Caco-2 (cell line): ENCODE measurements around the gene C3orf22. TPM values are rescaled to one million over a fixed set of nuclear protein-coding genes. Genes with fewer than 3 reads are reported as not detected.

Experiments used
- BruUV-seq: library from RNA; stranded (reverse); fragments of 400-500 nt; replicated peaks from 2 replicates; lab custom pipeline; 2021; lab: Mats Ljungman, UMichigan
- CTCF ChIA-PET: fragments of 300-600 bp; sonication (Branson Sonifier 250); formaldehyde crosslinking; loops from one replicate; lab custom pipeline; 2022; ENCODE audit warnings: antibody characterized with exemption; lab: Charles Lee
- POLR2A ChIA-PET: fragments of 300-600 bp; sonication (Branson Sonifier 250); formaldehyde crosslinking; loops from one replicate; lab custom pipeline; 2022; ENCODE audit warnings: antibody characterized with exemption; lab: Charles Lee
- DNase-seq, 2 experiments: peaks; one replicate each; pipeline versions ENCODE4 v3.0.0 to v3.0.0-alpha.2; 2020 to 2022
- H3K27me3 ChIP-seq: replicated peaks from 2 replicates; pipeline ENCODE4 v1.6.0; 2011; ENCODE audit warnings: low read length; ENCODE audit not compliant: control insufficient read depth, insufficient read depth
- H3K36me3 ChIP-seq: 2 replicates; pipeline ENCODE4 v1.5.1; 2011; ENCODE audit warnings: low read length; ENCODE audit not compliant: control insufficient read depth, insufficient read depth
- H3K4me1 ChIP-seq: fragments of 250-450 bp; sonication (Bioruptor Pico); 2 replicates; pipeline ENCODE4 v1.5.1; 2020; ENCODE audit warnings: mild to moderate bottlenecking
- H3K4me3 ChIP-seq: 2 replicates; pipeline ENCODE4 v1.5.1; 2011; ENCODE audit warnings: low read depth, mild to moderate bottlenecking, control low read depth, low read length
- H3K9me3 ChIP-seq: fragments of 250-450 bp; sonication (Bioruptor Pico); 2 replicates; pipeline ENCODE4 v1.5.1; 2020; ENCODE audit warnings: mild to moderate bottlenecking, moderate library complexity
- H3K27ac Mint-ChIP-seq: one replicate; pipeline ENCODE4 v1.8.0; 2022; ENCODE audit warnings: mixed read lengths; ENCODE audit not compliant: unreplicated experiment
- H3K27me3 Mint-ChIP-seq: one replicate; pipeline ENCODE4 v1.8.0; 2022; ENCODE audit warnings: mixed read lengths; ENCODE audit not compliant: insufficient read depth, unreplicated experiment
- H3K36me3 Mint-ChIP-seq: one replicate; pipeline ENCODE4 v1.8.0; 2022; ENCODE audit warnings: mild to moderate bottlenecking, mixed read lengths; ENCODE audit not compliant: insufficient read depth, unreplicated experiment
- H3K4me1 Mint-ChIP-seq: one replicate; pipeline ENCODE4 v1.8.0; 2022; ENCODE audit warnings: low read depth, mixed read lengths; ENCODE audit not compliant: unreplicated experiment
- H3K4me3 Mint-ChIP-seq: one replicate; pipeline ENCODE4 v1.8.0; 2022; ENCODE audit warnings: mild to moderate bottlenecking, moderate library complexity, mixed read lengths; ENCODE audit not compliant: unreplicated experiment
- H3K9me3 Mint-ChIP-seq: one replicate; pipeline ENCODE4 v1.8.0; 2022; ENCODE audit warnings: mixed read lengths; ENCODE audit not compliant: unreplicated experiment
- intact Hi-C: fragments of 100-400 bp; cut with micrococcal nuclease; formaldehyde crosslinking; loops from one replicate; pipeline ENCODE4 v1.10.0; 2022; ENCODE audit not compliant: unreplicated experiment
- total RNA-seq: library from RNA; stranded (reverse); gene quantifications from 2 replicates; pipeline ENCODE4 v1.2.3, GENCODE V29; 2022
- TF ChIP-seq, protein P1 (sequence below), 2 experiments: fragments of 200-600 bp in 1 of 2; IDR thresholded peaks; 1 replicate in 1 of 2; 2 replicates in 1 of 2; pipeline versions ENCODE4 v1.5.1 to v1.8.0; 2011 to 2022; ENCODE audit warnings: antibody characterized with exemption in 1 of 2, control low read depth in 1 of 2, inconsistent platforms in 1 of 2, low read depth in 1 of 2, low read length in 1 of 2, mild to moderate bottlenecking in 1 of 2, moderate library complexity in 1 of 2; ENCODE audit not compliant: insufficient read depth in 1 of 2, severe bottlenecking in 1 of 2, unreplicated experiment in 1 of 2

The C3orf22 gene
- total RNA-seq, 1 experiment from 2014 or later = not detected

DNA sequence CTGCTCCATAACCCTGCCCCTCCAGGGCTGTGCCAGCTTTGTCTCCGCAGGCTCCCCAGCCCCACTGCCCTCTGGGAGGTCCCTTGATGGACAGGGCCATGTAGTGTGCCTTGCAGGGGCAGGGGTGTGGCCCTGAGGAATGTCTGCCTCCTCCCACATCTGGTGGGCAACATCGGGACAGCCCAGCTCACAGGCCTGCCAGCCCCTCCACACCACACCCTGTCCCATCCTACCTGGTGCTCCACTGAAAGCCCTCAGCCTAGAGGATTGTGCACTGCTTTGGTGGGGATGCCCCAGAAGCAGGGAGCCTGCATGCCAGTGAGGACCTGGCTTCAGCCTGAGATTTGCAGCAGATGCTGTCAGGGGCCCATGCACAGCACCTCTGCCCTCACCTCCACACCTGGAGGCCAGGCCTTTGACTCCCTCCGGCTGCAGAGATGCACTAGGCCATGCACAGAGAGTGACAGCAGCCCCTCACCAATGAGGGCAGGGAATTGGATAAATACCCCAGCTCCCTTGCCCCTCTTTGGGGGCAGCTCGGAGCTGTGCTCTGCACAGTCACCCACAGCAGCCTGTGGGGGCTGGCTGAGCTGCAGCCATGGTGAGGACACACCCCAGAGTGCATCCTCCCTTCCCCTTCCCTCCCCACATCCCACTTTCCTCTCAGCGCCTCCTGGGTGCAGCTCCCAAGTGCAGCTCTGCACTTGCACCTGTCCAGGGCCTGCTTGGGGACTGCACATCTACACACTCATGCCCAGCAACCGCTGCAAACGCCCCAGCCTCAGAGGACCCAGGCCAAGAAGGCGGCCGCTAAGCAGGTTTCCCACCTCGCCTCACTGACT is 2.7 kb downstream of the C3orf22 start:
- DNase-seq = peak in 1 of 2 experiments; percentile 22
- H3K4me3 Mint-ChIP-seq = no peak overlapping the region
- H3K27me3 Mint-ChIP-seq = peaks cover 7% of the 10 kb centered on the region
- TF ChIP-seq, protein P1, sequence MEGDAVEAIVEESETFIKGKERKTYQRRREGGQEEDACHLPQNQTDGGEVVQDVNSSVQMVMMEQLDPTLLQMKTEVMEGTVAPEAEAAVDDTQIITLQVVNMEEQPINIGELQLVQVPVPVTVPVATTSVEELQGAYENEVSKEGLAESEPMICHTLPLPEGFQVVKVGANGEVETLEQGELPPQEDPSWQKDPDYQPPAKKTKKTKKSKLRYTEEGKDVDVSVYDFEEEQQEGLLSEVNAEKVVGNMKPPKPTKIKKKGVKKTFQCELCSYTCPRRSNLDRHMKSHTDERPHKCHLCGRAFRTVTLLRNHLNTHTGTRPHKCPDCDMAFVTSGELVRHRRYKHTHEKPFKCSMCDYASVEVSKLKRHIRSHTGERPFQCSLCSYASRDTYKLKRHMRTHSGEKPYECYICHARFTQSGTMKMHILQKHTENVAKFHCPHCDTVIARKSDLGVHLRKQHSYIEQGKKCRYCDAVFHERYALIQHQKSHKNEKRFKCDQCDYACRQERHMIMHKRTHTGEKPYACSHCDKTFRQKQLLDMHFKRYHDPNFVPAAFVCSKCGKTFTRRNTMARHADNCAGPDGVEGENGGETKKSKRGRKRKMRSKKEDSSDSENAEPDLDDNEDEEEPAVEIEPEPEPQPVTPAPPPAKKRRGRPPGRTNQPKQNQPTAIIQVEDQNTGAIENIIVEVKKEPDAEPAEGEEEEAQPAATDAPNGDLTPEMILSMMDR (IDR thresholded peaks at IDR 0.05; ENCODE audit: insufficient read depth in 1 of 2, low read depth in 1 of 2, low read length in 1 of 2, severe bottlenecking in 1 of 2, unreplicated experiment in 1 of 2) = no peak
- no peaks in the 10 kb centered on the region for H3K9me3 Mint-ChIP-seq
- Histone ChIP-seq H3K4me3 (no peak overlapping the region), H3K36me3 (no peaks in the 10 kb centered on the region), H3K9me3 (no peaks in the 10 kb centered on the region), H3K27me3 (no peaks in the 10 kb centered on the region), H3K4me1 (no peaks in the 10 kb centered on the region)
- intact Hi-C loops = no loop called here
- POLR2A ChIA-PET = no interaction called here
- no peak overlapping the region for H3K27ac Mint-ChIP-seq
- H3K4me1 Mint-ChIP-seq = no peaks in the 10 kb centered on the region
- CTCF ChIA-PET = no interaction called here
- H3K36me3 Mint-ChIP-seq = no peaks in the 10 kb centered on the region
- no TSS peak for BruUV-seq

DNA sequence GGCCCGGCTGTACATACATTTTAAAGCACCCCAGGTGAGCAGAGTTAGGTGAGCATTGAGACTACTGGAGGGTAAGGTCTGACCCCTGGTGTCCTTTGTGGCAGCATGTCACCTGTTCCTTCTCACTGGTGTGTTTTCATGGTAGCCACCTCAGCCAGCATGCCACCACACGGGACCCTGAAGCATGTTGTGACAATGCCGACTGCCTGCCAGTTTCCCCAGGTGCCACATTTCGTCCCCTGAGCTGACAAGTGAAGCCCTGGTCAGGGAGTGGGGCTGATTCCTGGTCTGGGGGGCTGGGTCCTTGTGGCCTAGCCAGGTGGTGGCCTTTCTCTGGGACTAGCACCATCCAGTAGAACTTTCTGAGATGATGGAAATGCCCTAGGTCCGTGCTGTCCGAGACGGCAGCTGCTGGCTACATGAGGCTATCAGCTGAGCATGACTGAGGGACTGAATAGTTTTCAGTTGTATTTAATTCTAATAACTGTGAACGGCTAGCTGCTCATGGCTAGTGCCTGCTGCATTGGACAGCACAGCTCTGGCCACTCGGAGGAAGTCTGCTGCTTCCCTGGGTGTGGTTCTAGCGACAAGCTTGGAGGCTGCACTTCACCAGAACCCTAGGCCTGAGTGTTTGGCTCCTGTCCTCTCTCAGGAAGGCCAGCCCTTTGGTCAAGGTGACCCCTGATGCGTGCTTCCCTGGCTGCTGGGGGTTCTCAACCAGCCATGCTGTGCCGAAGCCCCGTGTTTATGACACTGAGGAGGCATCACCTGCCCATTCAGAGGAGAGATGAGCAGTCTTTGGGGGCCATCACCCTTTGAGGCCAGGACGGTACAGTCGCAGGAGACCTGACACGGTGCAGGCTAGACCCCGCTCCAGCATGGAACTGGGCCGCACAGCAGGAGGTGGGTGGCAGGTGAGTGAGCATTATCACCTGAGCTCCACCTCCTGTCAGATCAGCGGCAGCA is 3.9 kb downstream of the C3orf22 start:
- TF ChIP-seq, protein P1 (IDR thresholded peaks at IDR 0.05; ENCODE audit: insufficient read depth in 1 of 2, low read depth in 1 of 2, low read length in 1 of 2, severe bottlenecking in 1 of 2, unreplicated experiment in 1 of 2) = peak in 1 of 2 experiments; percentile 27
- intact Hi-C loops = loop anchor here (1.0 kb wide), 1 partner anchor 33 kb away; no protein-coding TSS in a partner anchor
- H3K4me3 ChIP-seq = no peak overlapping the region
- no peaks in the 10 kb centered on the region for H3K9me3 Mint-ChIP-seq
- no peak overlapping the region for H3K27ac Mint-ChIP-seq
- POLR2A ChIA-PET = no interaction called here
- H3K36me3 ChIP-seq = no peaks in the 10 kb centered on the region
- no TSS peak for BruUV-seq
- no peaks in the 10 kb centered on the region for H3K4me1 Mint-ChIP-seq
- CTCF ChIA-PET = no interaction called here
- H3K4me3 Mint-ChIP-seq = no peak overlapping the region
- no peaks in the 10 kb centered on the region for H3K36me3 Mint-ChIP-seq
- H3K4me1 ChIP-seq = no peaks in the 10 kb centered on the region
- H3K27me3 ChIP-seq = no peaks in the 10 kb centered on the region
- no peaks in the 10 kb centered on the region for H3K27me3 Mint-ChIP-seq
- no peaks in the 10 kb centered on the region for H3K9me3 ChIP-seq
- DNase-seq = peak; percentile 18 to 30
